Fibroblast of the aortic adventitia (primary cell): ENCODE results near the gene SLC25A27. TPM values are rescaled to one million over a fixed set of nuclear protein-coding genes. Genes with fewer than 3 reads are reported as not detected.

Experiments
- DNase-seq: peaks from one replicate; pipeline ENCODE4 v3.0.0-alpha.2; 2010; ENCODE audit warnings: low read depth
- H3K4me3 ChIP-seq: 2 replicates; pipeline ENCODE4 v1.5.1; 2011; ENCODE audit warnings: low read depth, mild to moderate bottlenecking, control low read depth, low read length, moderate library complexity
- total RNA-seq: library from RNA; depleted of rRNA; stranded (reverse); fragments of >200 nt; gene quantifications from 2 replicates; pipeline ENCODE4 v1.2.3, GENCODE V29; 2012; ENCODE audit warnings: low replicate concordance
- TF ChIP-seq, protein P1 (sequence below): IDR thresholded peaks from 2 replicates; pipeline ENCODE4 v1.5.1; 2011; ENCODE audit warnings: mild to moderate bottlenecking, low read length, control low read depth, inconsistent platforms; ENCODE audit not compliant: insufficient read depth

SLC25A27 gene
- total RNA-seq, 1 donor: 6.2 TPM

GRCh38 chr6:46667377-46667776 is 14.6 kb downstream of the SLC25A27 start:
- no peak for DNase-seq
- no peak overlapping the region for H3K4me3 ChIP-seq
- TF ChIP-seq, protein P1, sequence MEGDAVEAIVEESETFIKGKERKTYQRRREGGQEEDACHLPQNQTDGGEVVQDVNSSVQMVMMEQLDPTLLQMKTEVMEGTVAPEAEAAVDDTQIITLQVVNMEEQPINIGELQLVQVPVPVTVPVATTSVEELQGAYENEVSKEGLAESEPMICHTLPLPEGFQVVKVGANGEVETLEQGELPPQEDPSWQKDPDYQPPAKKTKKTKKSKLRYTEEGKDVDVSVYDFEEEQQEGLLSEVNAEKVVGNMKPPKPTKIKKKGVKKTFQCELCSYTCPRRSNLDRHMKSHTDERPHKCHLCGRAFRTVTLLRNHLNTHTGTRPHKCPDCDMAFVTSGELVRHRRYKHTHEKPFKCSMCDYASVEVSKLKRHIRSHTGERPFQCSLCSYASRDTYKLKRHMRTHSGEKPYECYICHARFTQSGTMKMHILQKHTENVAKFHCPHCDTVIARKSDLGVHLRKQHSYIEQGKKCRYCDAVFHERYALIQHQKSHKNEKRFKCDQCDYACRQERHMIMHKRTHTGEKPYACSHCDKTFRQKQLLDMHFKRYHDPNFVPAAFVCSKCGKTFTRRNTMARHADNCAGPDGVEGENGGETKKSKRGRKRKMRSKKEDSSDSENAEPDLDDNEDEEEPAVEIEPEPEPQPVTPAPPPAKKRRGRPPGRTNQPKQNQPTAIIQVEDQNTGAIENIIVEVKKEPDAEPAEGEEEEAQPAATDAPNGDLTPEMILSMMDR: no peak

GRCh38 chr6:46674410-46674809 is 21.6 kb downstream of the SLC25A27 start:
- no peak overlapping the region for H3K4me3 ChIP-seq
- no peak for DNase-seq
- TF ChIP-seq, protein P1: no peak

- DNase-seq: no peak
- TF ChIP-seq, protein P1: no peak
- no peak overlapping the region for H3K4me3 ChIP-seq
Measured at GRCh38 chr6:46676604-46677313, 24.0 kb downstream of the SLC25A27 start.

- H3K4me3 ChIP-seq: no peak overlapping the region
- DNase-seq: no peak
- TF ChIP-seq, protein P1: peak; percentile 17
Measured at GRCh38 chr6:46677314-46677654, 24.5 kb downstream of the SLC25A27 start.

GRCh38 chr6:46684771-46685170 is 32.0 kb downstream of the SLC25A27 start:
- H3K4me3 ChIP-seq: no peak overlapping the region
- DNase-seq: peak; percentile 79
- TF ChIP-seq, protein P1: no peak

- DNase-seq: no peak
- TF ChIP-seq, protein P1: no peak
- no peak within 1 kb of the TSS for H3K4me3 ChIP-seq
Measured at GRCh38 chr6:46687619-46688097, 34.9 kb downstream of the SLC25A27 start, which contains the start of gene TDRD6. Gene TDRD6, plus strand, starts transcription at chr6:46687885. Its CDS starts 244 bp downstream, at chr6:46688129.
